Loucy (cell line): Measurements from ENCODE around the gene ANAPC15.

Experiments
- EZH2phosphoT487 ChIP-seq: fragments of 200-600 bp; IDR thresholded peaks from 2 replicates; pipeline ENCODE4 v1.6.1; 2018; ENCODE audit warnings: antibody characterized with exemption, mild to moderate bottlenecking, moderate library complexity, borderline replicate concordance
- TF ChIP-seq, protein P1 (sequence below): fragments of 200-600 bp; sonication (generic); conservative IDR thresholded peaks from 2 replicates; pipeline ENCODE4 v1.5.1; 2014; ENCODE audit warnings: mild to moderate bottlenecking, antibody characterized with exemption, low read length

DNA sequence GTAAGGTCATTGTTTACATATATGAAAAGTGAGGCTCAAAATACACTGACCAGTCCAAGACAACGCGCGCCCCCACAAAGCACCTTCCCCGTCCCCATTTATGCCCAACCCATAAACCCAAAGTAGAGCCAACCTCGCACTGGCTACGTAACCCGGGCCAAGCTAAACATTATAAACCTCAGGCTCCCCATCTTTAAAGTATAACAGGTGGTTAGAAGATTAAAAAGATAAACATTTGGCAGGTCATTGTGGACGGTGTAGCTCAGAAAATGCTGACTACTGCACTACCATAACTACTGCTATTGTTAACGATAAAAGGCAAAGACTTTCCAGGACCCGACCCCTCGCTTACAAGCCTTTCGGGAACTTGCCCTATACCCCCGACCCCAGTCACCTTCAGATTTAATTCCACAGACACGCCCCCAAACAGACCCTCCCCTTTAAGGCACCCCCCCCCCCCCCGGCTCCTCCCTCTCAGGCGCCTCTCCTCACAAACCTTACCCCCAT is 32.6 kb downstream of the ANAPC15 start:
- TF ChIP-seq, protein P1, sequence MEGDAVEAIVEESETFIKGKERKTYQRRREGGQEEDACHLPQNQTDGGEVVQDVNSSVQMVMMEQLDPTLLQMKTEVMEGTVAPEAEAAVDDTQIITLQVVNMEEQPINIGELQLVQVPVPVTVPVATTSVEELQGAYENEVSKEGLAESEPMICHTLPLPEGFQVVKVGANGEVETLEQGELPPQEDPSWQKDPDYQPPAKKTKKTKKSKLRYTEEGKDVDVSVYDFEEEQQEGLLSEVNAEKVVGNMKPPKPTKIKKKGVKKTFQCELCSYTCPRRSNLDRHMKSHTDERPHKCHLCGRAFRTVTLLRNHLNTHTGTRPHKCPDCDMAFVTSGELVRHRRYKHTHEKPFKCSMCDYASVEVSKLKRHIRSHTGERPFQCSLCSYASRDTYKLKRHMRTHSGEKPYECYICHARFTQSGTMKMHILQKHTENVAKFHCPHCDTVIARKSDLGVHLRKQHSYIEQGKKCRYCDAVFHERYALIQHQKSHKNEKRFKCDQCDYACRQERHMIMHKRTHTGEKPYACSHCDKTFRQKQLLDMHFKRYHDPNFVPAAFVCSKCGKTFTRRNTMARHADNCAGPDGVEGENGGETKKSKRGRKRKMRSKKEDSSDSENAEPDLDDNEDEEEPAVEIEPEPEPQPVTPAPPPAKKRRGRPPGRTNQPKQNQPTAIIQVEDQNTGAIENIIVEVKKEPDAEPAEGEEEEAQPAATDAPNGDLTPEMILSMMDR: no peak
- TF ChIP-seq EZH2phosphoT487: no peak
